ENCODE results near the gene SSTR3. TPM values are rescaled to one million over a fixed set of nuclear protein-coding genes. Genes with fewer than 3 reads are reported as not detected.

Gene SSTR3
- total and polyA plus RNA-seq, 9 of the 15 experiments (the other 6 are each of a cell fraction or from before 2014, with no cell fraction given), result 0.03 TPM; not detected in 8

DNA sequence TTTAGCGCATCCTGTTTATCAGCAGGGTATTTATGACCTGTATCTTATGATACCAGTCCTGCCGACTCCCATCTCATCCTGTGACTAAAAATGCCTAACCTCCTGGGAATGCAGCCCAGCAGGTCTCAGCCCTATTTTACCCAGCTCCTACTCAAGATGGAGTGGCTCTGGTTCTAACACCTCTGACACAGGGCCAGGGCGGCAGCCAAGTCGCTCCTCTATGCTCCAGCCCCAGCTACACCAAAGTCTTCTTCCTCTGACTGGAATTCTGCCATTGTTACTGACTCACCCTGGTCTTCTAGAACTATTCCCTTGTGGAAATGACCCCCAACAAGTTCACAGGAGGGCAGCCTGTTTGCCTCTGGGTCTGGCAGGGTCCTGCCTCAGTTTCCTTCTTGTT is 16.4 kb downstream of the SSTR3 start (continued):
- TF ChIP-seq, protein P1, sequence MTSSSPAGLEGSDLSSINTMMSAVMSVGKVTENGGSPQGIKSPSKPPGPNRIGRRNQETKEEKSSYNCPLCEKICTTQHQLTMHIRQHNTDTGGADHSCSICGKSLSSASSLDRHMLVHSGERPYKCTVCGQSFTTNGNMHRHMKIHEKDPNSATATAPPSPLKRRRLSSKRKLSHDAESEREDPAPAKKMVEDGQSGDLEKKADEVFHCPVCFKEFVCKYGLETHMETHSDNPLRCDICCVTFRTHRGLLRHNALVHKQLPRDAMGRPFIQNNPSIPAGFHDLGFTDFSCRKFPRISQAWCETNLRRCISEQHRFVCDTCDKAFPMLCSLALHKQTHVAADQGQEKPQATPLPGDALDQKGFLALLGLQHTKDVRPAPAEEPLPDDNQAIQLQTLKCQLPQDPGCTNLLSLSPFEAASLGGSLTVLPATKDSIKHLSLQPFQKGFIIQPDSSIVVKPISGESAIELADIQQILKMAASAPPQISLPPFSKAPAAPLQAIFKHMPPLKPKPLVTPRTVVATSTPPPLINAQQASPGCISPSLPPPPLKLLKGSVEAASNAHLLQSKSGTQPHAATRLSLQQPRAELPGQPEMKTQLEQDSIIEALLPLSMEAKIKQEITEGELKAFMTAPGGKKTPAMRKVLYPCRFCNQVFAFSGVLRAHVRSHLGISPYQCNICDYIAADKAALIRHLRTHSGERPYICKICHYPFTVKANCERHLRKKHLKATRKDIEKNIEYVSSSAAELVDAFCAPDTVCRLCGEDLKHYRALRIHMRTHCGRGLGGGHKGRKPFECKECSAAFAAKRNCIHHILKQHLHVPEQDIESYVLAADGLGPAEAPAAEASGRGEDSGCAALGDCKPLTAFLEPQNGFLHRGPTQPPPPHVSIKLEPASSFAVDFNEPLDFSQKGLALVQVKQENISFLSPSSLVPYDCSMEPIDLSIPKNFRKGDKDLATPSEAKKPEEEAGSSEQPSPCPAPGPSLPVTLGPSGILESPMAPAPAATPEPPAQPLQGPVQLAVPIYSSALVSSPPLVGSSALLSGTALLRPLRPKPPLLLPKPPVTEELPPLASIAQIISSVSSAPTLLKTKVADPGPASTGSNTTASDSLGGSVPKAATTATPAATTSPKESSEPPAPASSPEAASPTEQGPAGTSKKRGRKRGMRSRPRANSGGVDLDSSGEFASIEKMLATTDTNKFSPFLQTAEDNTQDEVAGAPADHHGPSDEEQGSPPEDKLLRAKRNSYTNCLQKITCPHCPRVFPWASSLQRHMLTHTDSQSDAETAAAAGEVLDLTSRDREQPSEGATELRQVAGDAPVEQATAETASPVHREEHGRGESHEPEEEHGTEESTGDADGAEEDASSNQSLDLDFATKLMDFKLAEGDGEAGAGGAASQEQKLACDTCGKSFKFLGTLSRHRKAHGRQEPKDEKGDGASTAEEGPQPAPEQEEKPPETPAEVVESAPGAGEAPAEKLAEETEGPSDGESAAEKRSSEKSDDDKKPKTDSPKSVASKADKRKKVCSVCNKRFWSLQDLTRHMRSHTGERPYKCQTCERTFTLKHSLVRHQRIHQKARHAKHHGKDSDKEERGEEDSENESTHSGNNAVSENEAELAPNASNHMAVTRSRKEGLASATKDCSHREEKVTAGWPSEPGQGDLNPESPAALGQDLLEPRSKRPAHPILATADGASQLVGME (CRISPR knock-in tag; IDR thresholded peaks at IDR 0.05), result 0 out of 2 replicates have a peak, but pooled peaks have one; percentile 37
- TF ChIP-seq, protein P2, sequence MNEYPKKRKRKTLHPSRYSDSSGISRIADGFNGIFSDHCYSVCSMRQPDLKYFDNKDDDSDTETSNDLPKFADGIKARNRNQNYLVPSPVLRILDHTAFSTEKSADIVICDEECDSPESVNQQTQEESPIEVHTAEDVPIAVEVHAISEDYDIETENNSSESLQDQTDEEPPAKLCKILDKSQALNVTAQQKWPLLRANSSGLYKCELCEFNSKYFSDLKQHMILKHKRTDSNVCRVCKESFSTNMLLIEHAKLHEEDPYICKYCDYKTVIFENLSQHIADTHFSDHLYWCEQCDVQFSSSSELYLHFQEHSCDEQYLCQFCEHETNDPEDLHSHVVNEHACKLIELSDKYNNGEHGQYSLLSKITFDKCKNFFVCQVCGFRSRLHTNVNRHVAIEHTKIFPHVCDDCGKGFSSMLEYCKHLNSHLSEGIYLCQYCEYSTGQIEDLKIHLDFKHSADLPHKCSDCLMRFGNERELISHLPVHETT (CRISPR knock-in tag; conservative IDR thresholded peaks at IDR 0.05 in 1 of 2, IDR thresholded peaks at IDR 0.05 in 1 of 2), result 0 out of 4 replicates have a peak, but pooled peaks of 1 of the 2 experiments have one; percentile 34
- TF ChIP-seq, protein P3, sequence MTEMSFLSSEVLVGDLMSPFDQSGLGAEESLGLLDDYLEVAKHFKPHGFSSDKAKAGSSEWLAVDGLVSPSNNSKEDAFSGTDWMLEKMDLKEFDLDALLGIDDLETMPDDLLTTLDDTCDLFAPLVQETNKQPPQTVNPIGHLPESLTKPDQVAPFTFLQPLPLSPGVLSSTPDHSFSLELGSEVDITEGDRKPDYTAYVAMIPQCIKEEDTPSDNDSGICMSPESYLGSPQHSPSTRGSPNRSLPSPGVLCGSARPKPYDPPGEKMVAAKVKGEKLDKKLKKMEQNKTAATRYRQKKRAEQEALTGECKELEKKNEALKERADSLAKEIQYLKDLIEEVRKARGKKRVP (CRISPR knock-in tag; IDR thresholded peaks at IDR 0.05), result 0 out of 2 replicates have a peak, but pooled peaks have one; percentile 27
- TF ChIP-seq PTRF (tag; IDR thresholded peaks at IDR 0.05), result 0 out of 2 replicates have a peak, but pooled peaks have one; percentile 22
- TF ChIP-seq ZNF445 (CRISPR knock-in tag; IDR thresholded peaks at IDR 0.05; ENCODE audit: low read depth), result no peak
- TF ChIP-seq ZNF589 (CRISPR knock-in tag; IDR thresholded peaks at IDR 0.05; ENCODE audit: low read depth), result 0 out of 2 replicates have a peak, but pooled peaks have one; percentile 38
- TF ChIP-seq PTTG1 (tag; IDR thresholded peaks at IDR 0.05; ENCODE audit: low read depth), result 0 out of 2 replicates have a peak, but pooled peaks have one; percentile 20
- no peak for TF ChIP-seq HDAC2 (IDR thresholded peaks at IDR 0.05)
- TF ChIP-seq ZNF41 (CRISPR knock-in tag; conservative IDR thresholded peaks at IDR 0.05), result 0 out of 2 replicates have a peak, but pooled peaks have one; percentile 13
- TF ChIP-seq GTF2E2 (tag; IDR thresholded peaks at IDR 0.05), result no peak
- TF ChIP-seq RFX7 (CRISPR knock-in tag; IDR thresholded peaks at IDR 0.05), result no peak
- TF ChIP-seq, protein P4, sequence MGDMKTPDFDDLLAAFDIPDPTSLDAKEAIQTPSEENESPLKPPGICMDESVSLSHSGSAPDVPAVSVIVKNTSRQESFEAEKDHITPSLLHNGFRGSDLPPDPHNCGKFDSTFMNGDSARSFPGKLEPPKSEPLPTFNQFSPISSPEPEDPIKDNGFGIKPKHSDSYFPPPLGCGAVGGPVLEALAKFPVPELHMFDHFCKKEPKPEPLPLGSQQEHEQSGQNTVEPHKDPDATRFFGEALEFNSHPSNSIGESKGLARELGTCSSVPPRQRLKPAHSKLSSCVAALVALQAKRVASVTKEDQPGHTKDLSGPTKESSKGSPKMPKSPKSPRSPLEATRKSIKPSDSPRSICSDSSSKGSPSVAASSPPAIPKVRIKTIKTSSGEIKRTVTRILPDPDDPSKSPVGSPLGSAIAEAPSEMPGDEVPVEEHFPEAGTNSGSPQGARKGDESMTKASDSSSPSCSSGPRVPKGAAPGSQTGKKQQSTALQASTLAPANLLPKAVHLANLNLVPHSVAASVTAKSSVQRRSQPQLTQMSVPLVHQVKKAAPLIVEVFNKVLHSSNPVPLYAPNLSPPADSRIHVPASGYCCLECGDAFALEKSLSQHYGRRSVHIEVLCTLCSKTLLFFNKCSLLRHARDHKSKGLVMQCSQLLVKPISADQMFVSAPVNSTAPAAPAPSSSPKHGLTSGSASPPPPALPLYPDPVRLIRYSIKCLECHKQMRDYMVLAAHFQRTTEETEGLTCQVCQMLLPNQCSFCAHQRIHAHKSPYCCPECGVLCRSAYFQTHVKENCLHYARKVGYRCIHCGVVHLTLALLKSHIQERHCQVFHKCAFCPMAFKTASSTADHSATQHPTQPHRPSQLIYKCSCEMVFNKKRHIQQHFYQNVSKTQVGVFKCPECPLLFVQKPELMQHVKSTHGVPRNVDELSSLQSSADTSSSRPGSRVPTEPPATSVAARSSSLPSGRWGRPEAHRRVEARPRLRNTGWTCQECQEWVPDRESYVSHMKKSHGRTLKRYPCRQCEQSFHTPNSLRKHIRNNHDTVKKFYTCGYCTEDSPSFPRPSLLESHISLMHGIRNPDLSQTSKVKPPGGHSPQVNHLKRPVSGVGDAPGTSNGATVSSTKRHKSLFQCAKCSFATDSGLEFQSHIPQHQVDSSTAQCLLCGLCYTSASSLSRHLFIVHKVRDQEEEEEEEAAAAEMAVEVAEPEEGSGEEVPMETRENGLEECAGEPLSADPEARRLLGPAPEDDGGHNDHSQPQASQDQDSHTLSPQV (IDR thresholded peaks at IDR 0.05), result peak; percentile 64; the same call in 1 of the 2 replicates
- 0 out of 2 replicates have a peak, but pooled peaks have one; percentile 40 for TF ChIP-seq ZNF79 (CRISPR knock-in tag; IDR thresholded peaks at IDR 0.05; ENCODE audit: low read depth)
- TF ChIP-seq THRAP3 (IDR thresholded peaks at IDR 0.05; ENCODE audit: borderline replicate concordance), result no peak
- no peak for TF ChIP-seq POLR2AphosphoS2 (IDR thresholded peaks at IDR 0.05; ENCODE audit: low read length)

All from K562 (cell line).